ENCODE measurements around the gene HDLBP. TPM values are rescaled to one million over a fixed set of nuclear protein-coding genes. Genes with fewer than 3 reads are reported as not detected.
"Not testable (repeated sequence)": the region's sequence is repeated elsewhere in the genome, so short reads cannot be mapped to it uniquely, and the experiment has no call there.

HDLBP gene
- total RNA-seq, 2 experiments from 2014 or later = 259 to 266 TPM

- Mint-ChIP-seq H3K36me3 (ENCODE audit: low read depth) (peaks cover 13% of the 10 kb centered on the region), H3K9me3 (peaks cover 2% of the 10 kb centered on the region), H3K4me1 (ENCODE audit: low read depth) (peaks cover 28% of the 10 kb centered on the region), H3K27me3 (no peaks in the 10 kb centered on the region), H3K27ac (no peak overlapping the region), H3K4me3 (no peak overlapping the region)
- DNase-seq = no peak
- intact Hi-C loops (cut with micrococcal nuclease) = no loop called here
- no peak for TF ChIP-seq CTCF (IDR thresholded peaks at IDR 0.05)
- ChIA-PET POLR2A (interaction anchor here (0.9 kb wide), 1 partner anchor 20 kb away, joined by 3 read pairs; no protein-coding TSS in a partner anchor), CTCF (interaction anchor here (1.3 kb wide), 1 partner anchor 19 kb away, joined by 3 read pairs; no protein-coding TSS in a partner anchor)
- ATAC-seq = no peak
Measured at GRCh38 chr2:241280291-241280690, 35.2 kb downstream of the HDLBP start.

GRCh38 chr2:241279828-241280227, 35.6 kb downstream of the HDLBP start:
- no peak overlapping the region for H3K27ac Mint-ChIP-seq
- peaks cover 26% of the 10 kb centered on the region for H3K4me1 Mint-ChIP-seq (ENCODE audit: low read depth)
- H3K27me3 Mint-ChIP-seq = no peaks in the 10 kb centered on the region
- ChIA-PET CTCF (interaction anchor here (1.3 kb wide), 1 partner anchor 19 kb away, joined by 3 read pairs; no protein-coding TSS in a partner anchor), POLR2A (interaction anchor here (0.9 kb wide), 1 partner anchor 20 kb away, joined by 3 read pairs; no protein-coding TSS in a partner anchor)
- ATAC-seq (no peak), DNase-seq (no peak)
- peaks cover 15% of the 10 kb centered on the region for H3K36me3 Mint-ChIP-seq (ENCODE audit: low read depth)
- TF ChIP-seq CTCF (IDR thresholded peaks at IDR 0.05) = no peak
- H3K4me3 Mint-ChIP-seq = no peak overlapping the region
- H3K9me3 Mint-ChIP-seq = peaks cover 4% of the 10 kb centered on the region
- intact Hi-C loops (cut with micrococcal nuclease) = no loop called here

- no peaks in the 10 kb centered on the region for H3K27me3 Mint-ChIP-seq
- no peak for TF ChIP-seq CTCF (IDR thresholded peaks at IDR 0.05)
- peaks cover 17% of the 10 kb centered on the region for H3K36me3 Mint-ChIP-seq (ENCODE audit: low read depth)
- H3K9me3 Mint-ChIP-seq = peaks cover 4% of the 10 kb centered on the region
- H3K4me3 Mint-ChIP-seq = no peak overlapping the region
- ATAC-seq (no peak), DNase-seq (no peak)
- CTCF ChIA-PET = interaction anchor here (1.3 kb wide), 1 partner anchor 20 kb away, joined by 3 read pairs; no protein-coding TSS in a partner anchor
- peaks cover 28% of the 10 kb centered on the region for H3K4me1 Mint-ChIP-seq (ENCODE audit: low read depth)
- POLR2A ChIA-PET = no interaction called here
- H3K27ac Mint-ChIP-seq = no peak overlapping the region
- intact Hi-C loops (cut with micrococcal nuclease) = no loop called here
Measured at GRCh38 chr2:241279413-241279812, 36.1 kb downstream of the HDLBP start.

- DNase-seq; intact Hi-C loops (cut with micrococcal nuclease); H3K27ac Mint-ChIP-seq; ATAC-seq; H3K9me3 Mint-ChIP-seq; H3K27me3 Mint-ChIP-seq; H3K4me3 Mint-ChIP-seq; CTCF ChIA-PET: not testable (repeated sequence)
- peaks cover 15% of the 10 kb centered on the region for H3K36me3 Mint-ChIP-seq (ENCODE audit: low read depth)
- H3K4me1 Mint-ChIP-seq (ENCODE audit: low read depth) = peaks cover 31% of the 10 kb centered on the region
- POLR2A ChIA-PET = interaction anchor here (1.0 to 1.6 kb wide), 2 partner anchors 36 to 38 kb away, joined by 4 to 5 read pairs; partner anchors contain the start of gene SEPTIN2
Measured at GRCh38 chr2:241278306-241278705, 37.2 kb downstream of the HDLBP start.

GRCh38 chr2:241275910-241276309, 39.6 kb downstream of the HDLBP start:
- intact Hi-C loops (cut with micrococcal nuclease) = no loop called here
- CTCF ChIA-PET = interaction anchor here (1.4 kb wide), 1 partner anchor 9 kb away, joined by 4 read pairs; no protein-coding TSS in a partner anchor
- no peak for DNase-seq

More at GRCh38 chr2:241275910-241276309, 39.6 kb downstream of the HDLBP start:
- no peak for TF ChIP-seq CTCF (IDR thresholded peaks at IDR 0.05)
- no peaks in the 10 kb centered on the region for H3K27me3 Mint-ChIP-seq
- H3K36me3 Mint-ChIP-seq (ENCODE audit: low read depth) = peaks cover 17% of the 10 kb centered on the region
- H3K9me3 Mint-ChIP-seq = peaks cover 4% of the 10 kb centered on the region
- H3K4me1 Mint-ChIP-seq (ENCODE audit: low read depth) = peaks cover 33% of the 10 kb centered on the region
- H3K27ac Mint-ChIP-seq = no peak overlapping the region
- no peak overlapping the region for H3K4me3 Mint-ChIP-seq
- POLR2A ChIA-PET = no interaction called here
- no peak for ATAC-seq

Measured in activated CD8-positive, alpha-beta T cell treated with anti-CD3 and anti-CD28 coated beads for 36 hours (primary cell).